B cell (primary cell): ENCODE measurements around the gene SCN1A. TPM values are rescaled to one million over a fixed set of nuclear protein-coding genes. Genes with fewer than 3 reads are reported as not detected.

ENCODE experiments used
- ATAC-seq: fragments of 200-7000 bp; cut with Tn5 transposase; one replicate; pipeline ENCODE4 v1.10.0; 2021; ENCODE audit warnings: low read depth, mild to moderate bottlenecking, moderate number of reproducible peaks, moderate library complexity
- CTCF ChIA-PET: fragments of 350-600 bp; sonication (Branson Sonifier 250); formaldehyde crosslinking; loops from one replicate; lab custom pipeline; 2021; ENCODE audit warnings: antibody characterized with exemption, inconsistent platforms; lab: Charles Lee
- POLR2A ChIA-PET: fragments of 350-600 bp; sonication (Branson Sonifier 250); formaldehyde crosslinking; loops from one replicate; lab custom pipeline; 2021; ENCODE audit warnings: antibody characterized with exemption; lab: Charles Lee
- DNase-seq: peaks from one replicate; pipeline ENCODE4 v3.0.0; 2013
- H2AFZ ChIP-seq: 2 replicates; pipeline ENCODE4 v1.6.1; 2012; ENCODE audit warnings: mild to moderate bottlenecking, low read depth, low read length; ENCODE audit not compliant: insufficient read depth, poor library complexity, severe bottlenecking
- H3K27ac ChIP-seq, 2 donors: 1 replicate in 1 of 2; 2 replicates in 1 of 2; pipeline ENCODE4 v1.5.1; 2012 to 2013; ENCODE audit warnings: low read length in 2 of 2, mild to moderate bottlenecking in 2 of 2, moderate library complexity in 1 of 2
- H3K27me3 ChIP-seq, 4 experiments: fragments of 200-600 bp in 1 of 4; sonication (generic) in 1 of 4; replicated peaks in 1 of 4; 1 replicate in 2 of 4; 2 replicates in 2 of 4; pipeline versions ENCODE4 v1.6.1 to v1.7.0; 2013 to 2016; ENCODE audit warnings: low read length in 3 of 4, mild to moderate bottlenecking in 2 of 4, mixed read lengths in 1 of 4, moderate library complexity in 1 of 4; ENCODE audit not compliant: insufficient read depth in 4 of 4, control insufficient read depth in 3 of 4; ENCODE audit errors: control extremely low read depth in 1 of 4
- H3K36me3 ChIP-seq, 2 experiments: replicated peaks in 1 of 2; 1 replicate in 1 of 2; 2 replicates in 1 of 2; pipeline versions ENCODE4 v1.6.1 to v1.7.1; 2013; ENCODE audit warnings: low read length in 1 of 2; ENCODE audit not compliant: insufficient read depth in 2 of 2, control insufficient read depth in 1 of 2; ENCODE audit errors: control extremely low read depth in 1 of 2, extremely low read depth in 1 of 2
- H3K4me1 ChIP-seq, 2 donors: fragments of 200-600 bp in 1 of 2; sonication (generic) in 1 of 2; 1 replicate in 1 of 2; 2 replicates in 1 of 2; pipeline versions ENCODE4 v1.5.1 to v1.6.1; 2013 to 2017; ENCODE audit warnings: low read length in 2 of 2; ENCODE audit not compliant: control insufficient read depth in 2 of 2, insufficient read depth in 2 of 2
- H3K4me2 ChIP-seq: replicated peaks from 2 replicates; pipeline ENCODE3; 2012; ENCODE audit warnings: mild to moderate bottlenecking, low read depth, low read length; ENCODE audit not compliant: poor library complexity, severe bottlenecking
- H3K4me3 ChIP-seq, 5 experiments: fragments of 200-600 bp in 1 of 5; sonication (generic) in 1 of 5; 1 replicate in 3 of 5; 2 replicates in 2 of 5; pipeline versions ENCODE4 v1.5.1 to v1.7.0; 2011 to 2016; ENCODE audit warnings: low read length in 4 of 5, mild to moderate bottlenecking in 4 of 5, low read depth in 2 of 5, control low read depth in 1 of 5, moderate library complexity in 1 of 5; ENCODE audit not compliant: insufficient read depth in 1 of 5; ENCODE audit errors: control extremely low read depth in 1 of 5, extremely low read depth in 1 of 5
- H3K79me2 ChIP-seq: fragments of 200-600 bp; sonication (generic); one replicate; pipeline ENCODE4 v1.6.0; 2016; ENCODE audit warnings: low read length; ENCODE audit not compliant: control insufficient read depth, insufficient read depth
- H3K9ac ChIP-seq: fragments of 200-600 bp; sonication (generic); 2 replicates; pipeline ENCODE4 v1.6.1; 2017; ENCODE audit warnings: mild to moderate bottlenecking, low read length, moderate library complexity
- H3K9me3 ChIP-seq, 3 donors: one replicate each; pipeline versions ENCODE4 v1.6.1 to v1.7.1; 2013; ENCODE audit warnings: low read length in 2 of 3; ENCODE audit not compliant: control insufficient read depth in 2 of 3, insufficient read depth in 1 of 3; ENCODE audit errors: control extremely low read depth in 1 of 3
- H4K20me1 ChIP-seq: 2 replicates; pipeline ENCODE4 v1.6.0; 2012; ENCODE audit warnings: mild to moderate bottlenecking, low read length; ENCODE audit not compliant: insufficient read depth, control insufficient read depth, poor library complexity, severe bottlenecking
- H3K27ac Mint-ChIP-seq: one replicate; pipeline ENCODE4 v1.8.0; 2021; ENCODE audit warnings: mixed read lengths
- H3K27me3 Mint-ChIP-seq: one replicate; pipeline ENCODE4 v1.8.0; 2021; ENCODE audit warnings: mixed read lengths
- H3K4me1 Mint-ChIP-seq: one replicate; pipeline ENCODE4 v1.8.0; 2021; ENCODE audit warnings: mixed read lengths
- H3K4me3 Mint-ChIP-seq: one replicate; pipeline ENCODE4 v1.8.0; 2021; ENCODE audit warnings: mixed read lengths
- H3K9me3 Mint-ChIP-seq: one replicate; pipeline ENCODE4 v1.8.0; 2022; ENCODE audit warnings: mixed read lengths; ENCODE audit not compliant: insufficient read depth
- EZH2 ChIP-seq: IDR thresholded peaks from 2 replicates; pipeline ENCODE4 v1.6.1; 2012; ENCODE audit warnings: borderline replicate concordance, low read depth, mild to moderate bottlenecking, moderate library complexity, low read length; ENCODE audit not compliant: insufficient read depth, poor library complexity, severe bottlenecking
- WGBS: methylation state at CpG from one replicate; pipeline ENCODE4 v1.1.5; 2013; ENCODE audit warnings: missing lambda C conversion rate; ENCODE audit not compliant: insufficient coverage; 5-methylcytosine and 5-hydroxymethylcytosine counted together
- intact Hi-C: fragments of 100-400 bp; cut with micrococcal nuclease; formaldehyde crosslinking; loops from one replicate; pipeline ENCODE4 v1.10.0; 2022
- polyA plus RNA-seq: library from polyadenylated mRNA; depleted of rRNA; stranded (reverse); fragments of >200 nt; gene quantifications from 2 replicates; pipeline ENCODE4 v1.2.3, GENCODE V29; 2012
- total RNA-seq, 2 donors: library from RNA; stranded (reverse); fragments of 120-200 nt in 1 of 2; gene quantifications; 1 replicate in 1 of 2; 2 replicates in 1 of 2; pipeline versions ENCODE4 v1.2.3 to v1.2.4, GENCODE V29; 2013 to 2022
- TF ChIP-seq, protein P1 (sequence below): fragments of 200-600 bp; IDR thresholded peaks from one replicate; pipeline ENCODE4 v1.8.0; 2022; ENCODE audit warnings: antibody characterized with exemption, mild to moderate bottlenecking

The SCN1A gene
- total and polyA plus RNA-seq, 2 donors (not counting 1 experiment from before 2014, with no cell fraction given) = not detected

DNA sequence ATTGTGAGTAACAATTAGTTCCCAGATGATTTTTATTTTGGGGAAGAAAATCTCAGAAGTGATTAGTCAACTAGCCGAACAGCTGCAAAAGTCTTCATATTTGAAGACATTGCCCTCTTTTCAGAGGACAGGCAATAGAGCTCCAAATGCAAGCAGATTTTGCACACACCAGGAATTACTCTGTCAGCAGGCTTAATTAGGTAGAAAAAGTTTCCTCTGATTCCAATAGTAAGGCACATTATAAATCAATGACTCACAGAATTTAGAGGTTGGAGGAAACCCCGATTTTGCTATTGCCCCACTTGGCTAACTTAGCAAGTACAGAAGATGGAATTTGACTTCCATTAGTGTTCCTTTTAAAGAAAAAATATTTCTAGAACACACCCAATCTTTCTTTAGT lies 30.7 kb upstream of the SCN1A start:
- TF ChIP-seq, protein P1, sequence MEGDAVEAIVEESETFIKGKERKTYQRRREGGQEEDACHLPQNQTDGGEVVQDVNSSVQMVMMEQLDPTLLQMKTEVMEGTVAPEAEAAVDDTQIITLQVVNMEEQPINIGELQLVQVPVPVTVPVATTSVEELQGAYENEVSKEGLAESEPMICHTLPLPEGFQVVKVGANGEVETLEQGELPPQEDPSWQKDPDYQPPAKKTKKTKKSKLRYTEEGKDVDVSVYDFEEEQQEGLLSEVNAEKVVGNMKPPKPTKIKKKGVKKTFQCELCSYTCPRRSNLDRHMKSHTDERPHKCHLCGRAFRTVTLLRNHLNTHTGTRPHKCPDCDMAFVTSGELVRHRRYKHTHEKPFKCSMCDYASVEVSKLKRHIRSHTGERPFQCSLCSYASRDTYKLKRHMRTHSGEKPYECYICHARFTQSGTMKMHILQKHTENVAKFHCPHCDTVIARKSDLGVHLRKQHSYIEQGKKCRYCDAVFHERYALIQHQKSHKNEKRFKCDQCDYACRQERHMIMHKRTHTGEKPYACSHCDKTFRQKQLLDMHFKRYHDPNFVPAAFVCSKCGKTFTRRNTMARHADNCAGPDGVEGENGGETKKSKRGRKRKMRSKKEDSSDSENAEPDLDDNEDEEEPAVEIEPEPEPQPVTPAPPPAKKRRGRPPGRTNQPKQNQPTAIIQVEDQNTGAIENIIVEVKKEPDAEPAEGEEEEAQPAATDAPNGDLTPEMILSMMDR = no peak
- TF ChIP-seq EZH2 = no peak
- Histone ChIP-seq H3K4me1 (no peaks in the 10 kb centered on the region), H3K79me2 (no peaks in the 10 kb centered on the region), H4K20me1 (no peaks in the 10 kb centered on the region), H3K4me3 (no peak overlapping the region), H3K27ac (no peak overlapping the region), H3K36me3 (no peaks in the 10 kb centered on the region), H3K4me2 (no peak overlapping the region), H2AFZ (no peak overlapping the region), H3K27me3 (no peaks in the 10 kb centered on the region), H3K9me3 (no peaks in the 10 kb centered on the region), H3K9ac (no peak overlapping the region)
- Mint-ChIP-seq H3K4me3 (no peak overlapping the region), H3K27me3 (peaks cover 5% of the 10 kb centered on the region), H3K4me1 (no peaks in the 10 kb centered on the region), H3K9me3 (no peaks in the 10 kb centered on the region), H3K27ac (no peak overlapping the region)
- WGBS = no CpG with 5 or more reads among the region's 2 CpGs
- intact Hi-C loops = no loop called here
- ChIA-PET POLR2A (no interaction called here), CTCF (no interaction called here)
- DNase-seq (no peak), ATAC-seq (no peak)

DNA sequence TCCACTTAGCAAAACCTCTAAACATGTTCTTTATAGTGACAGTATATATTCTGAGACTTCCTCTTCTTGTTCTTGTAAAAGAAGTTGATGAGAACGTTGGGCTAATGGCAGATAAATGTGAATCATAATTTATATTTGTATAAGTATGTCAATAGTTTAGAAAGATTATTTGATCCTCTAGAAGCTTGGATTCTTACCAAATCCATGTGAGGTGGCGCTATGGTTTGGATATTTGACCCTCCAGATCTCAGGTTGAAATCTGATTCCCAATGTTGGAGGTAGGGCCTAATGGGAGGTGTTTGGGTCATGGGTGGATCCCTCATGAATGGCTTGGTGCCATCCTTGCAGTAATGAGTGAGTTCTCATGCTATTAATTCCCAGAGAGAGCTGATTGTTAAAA lies 29.8 kb upstream of the SCN1A start:
- ChIA-PET POLR2A (no interaction called here), CTCF (no interaction called here)
- no peak overlapping the region for H2AFZ ChIP-seq
- intact Hi-C loops = no loop called here
- H3K9me3 ChIP-seq = no peaks in the 10 kb centered on the region
- H3K27ac Mint-ChIP-seq = no peak overlapping the region
- H3K79me2 ChIP-seq = no peaks in the 10 kb centered on the region
- no peak overlapping the region for H3K9ac ChIP-seq
- TF ChIP-seq, protein P1 = no peak
- TF ChIP-seq EZH2 = no peak
- H3K4me2 ChIP-seq = no peak overlapping the region
- no peaks in the 10 kb centered on the region for H3K4me1 Mint-ChIP-seq
- ATAC-seq (no peak), DNase-seq (no peak)
- H3K27ac ChIP-seq = no peak overlapping the region
- H3K27me3 Mint-ChIP-seq = peaks cover 7% of the 10 kb centered on the region
- no peaks in the 10 kb centered on the region for H3K36me3 ChIP-seq
- no peak overlapping the region for H3K4me3 ChIP-seq
- no peaks in the 10 kb centered on the region for H3K4me1 ChIP-seq
- WGBS = 80% methylated on average over 1 of the region's 2 CpGs
- H3K27me3 ChIP-seq = no peaks in the 10 kb centered on the region
- no peaks in the 10 kb centered on the region for H4K20me1 ChIP-seq
- no peak overlapping the region for H3K4me3 Mint-ChIP-seq
- no peaks in the 10 kb centered on the region for H3K9me3 Mint-ChIP-seq
